Neural crest cell (in vitro differentiated cells): ENCODE measurements around the gene MBOAT1. TPM values are rescaled to one million over a fixed set of nuclear protein-coding genes. Genes with fewer than 3 reads are reported as not detected.
"Not testable (repeated sequence)": the region's sequence is repeated elsewhere in the genome, so short reads cannot be mapped to it uniquely, and the experiment has no call there.

ENCODE experiments used
- DNase-seq: peaks from one replicate; pipeline ENCODE4 v3.0.0; 2021; ENCODE audit warnings: low read depth, mixed read lengths, low spot score
- H3K27ac Mint-ChIP-seq: one replicate; pipeline ENCODE4 v1.8.0; 2021; ENCODE audit warnings: mild to moderate bottlenecking, mixed read lengths; ENCODE audit not compliant: unreplicated experiment
- H3K27me3 Mint-ChIP-seq: 2 replicates; pipeline ENCODE4 v1.8.0; 2021; ENCODE audit warnings: low read depth, mild to moderate bottlenecking, mixed read lengths
- H3K36me3 Mint-ChIP-seq: 2 replicates; pipeline ENCODE4 v1.8.0; 2021; ENCODE audit warnings: low read depth, mild to moderate bottlenecking, mixed read lengths
- H3K4me1 Mint-ChIP-seq: 2 replicates; pipeline ENCODE4 v1.8.0; 2021; ENCODE audit warnings: mixed read lengths
- H3K4me3 Mint-ChIP-seq: one replicate; pipeline ENCODE4 v1.8.0; 2021; ENCODE audit warnings: mild to moderate bottlenecking, mixed read lengths
- H3K9me3 Mint-ChIP-seq: 2 replicates; pipeline ENCODE4 v1.8.0; 2021; ENCODE audit warnings: mixed read lengths
- CTCF ChIP-seq: fragments of 200-600 bp; sonication (generic); conservative IDR thresholded peaks from 2 replicates; pipeline ENCODE4 v1.5.0; 2021; ENCODE audit warnings: antibody characterized with exemption, mild to moderate bottlenecking
- total RNA-seq: library from RNA; stranded (reverse); gene quantifications from 2 replicates; pipeline ENCODE4 v1.2.1, GENCODE V29; 2021

The MBOAT1 gene
- total RNA-seq, 1 donor from 2014 or later = 11.4 TPM

GRCh38 chr6:20182926-20183521, 29.2 kb downstream of the MBOAT1 start:
- no peak for TF ChIP-seq CTCF
- peaks cover 6% of the 10 kb centered on the region for H3K9me3 Mint-ChIP-seq
- no peak for DNase-seq
- H3K36me3 Mint-ChIP-seq = peaks cover 3% of the 10 kb centered on the region
- H3K27ac Mint-ChIP-seq = no peak overlapping the region
- H3K27me3 Mint-ChIP-seq = no peaks in the 10 kb centered on the region
- H3K4me3 Mint-ChIP-seq = no peak overlapping the region
- H3K4me1 Mint-ChIP-seq = no peaks in the 10 kb centered on the region

GRCh38 chr6:20182069-20182468, 30.2 kb downstream of the MBOAT1 start:
- Mint-ChIP-seq H3K9me3 (peaks cover 6% of the 10 kb centered on the region), H3K27me3 (no peaks in the 10 kb centered on the region), H3K4me3 (no peak overlapping the region), H3K4me1 (no peaks in the 10 kb centered on the region), H3K27ac (no peak overlapping the region), H3K36me3 (peaks cover 3% of the 10 kb centered on the region)
- no peak for TF ChIP-seq CTCF
- no peak for DNase-seq

- TF ChIP-seq CTCF = no peak
- Mint-ChIP-seq H3K4me1 (no peaks in the 10 kb centered on the region), H3K27ac (no peak overlapping the region), H3K27me3 (no peaks in the 10 kb centered on the region), H3K9me3 (peaks cover 6% of the 10 kb centered on the region), H3K4me3 (no peak overlapping the region), H3K36me3 (peaks cover 3% of the 10 kb centered on the region)
- no peak for DNase-seq
Observed at GRCh38 chr6:20180935-20181334, 31.3 kb downstream of the MBOAT1 start.

- not testable (repeated sequence) for H3K27me3 Mint-ChIP-seq, DNase-seq, H3K36me3 Mint-ChIP-seq, H3K4me1 Mint-ChIP-seq, H3K27ac Mint-ChIP-seq, H3K4me3 Mint-ChIP-seq, H3K9me3 Mint-ChIP-seq
Observed at GRCh38 chr6:20179287-20180045, 32.8 kb downstream of the MBOAT1 start.

- Mint-ChIP-seq H3K27ac (no peak overlapping the region), H3K4me3 (no peak overlapping the region), H3K36me3 (peaks cover 3% of the 10 kb centered on the region), H3K4me1 (no peaks in the 10 kb centered on the region), H3K9me3 (peaks cover 6% of the 10 kb centered on the region), H3K27me3 (no peaks in the 10 kb centered on the region)
- DNase-seq = no peak
- TF ChIP-seq CTCF = no peak
Observed at GRCh38 chr6:20178327-20178726, 33.9 kb downstream of the MBOAT1 start.

- Mint-ChIP-seq H3K27me3 (no peaks in the 10 kb centered on the region), H3K4me3 (no peak overlapping the region), H3K27ac (no peak overlapping the region), H3K9me3 (peaks cover 6% of the 10 kb centered on the region), H3K36me3 (no peaks in the 10 kb centered on the region), H3K4me1 (no peaks in the 10 kb centered on the region)
- no peak for TF ChIP-seq CTCF
- no peak for DNase-seq
Observed at GRCh38 chr6:20175810-20176410, 36.4 kb downstream of the MBOAT1 start.
